Gastrocnemius medialis (tissue), 4 donors: ENCODE data around the gene MCU.

Experiments
- CTCF ChIP-seq, 5 experiments: fragments of 450-650 bp in 3 of 5; fragments of 200-600 bp in 2 of 5; sonication (generic) in 2 of 5; IDR thresholded peaks in 4 of 5; conservative IDR thresholded peaks in 1 of 5; 1 replicate in 4 of 5; 2 replicates in 1 of 5; pipeline ENCODE4 v1.5.1; 2016 to 2019; ENCODE audit warnings: antibody characterized with exemption in 5 of 5, mild to moderate bottlenecking in 3 of 5, moderate library complexity in 3 of 5
- POLR2A ChIP-seq, 2 donors: fragments of 450-650 bp; IDR thresholded peaks; one replicate each; pipeline ENCODE4 v1.6.1; 2017; ENCODE audit warnings: antibody characterized with exemption in 2 of 2, mild to moderate bottlenecking in 2 of 2, moderate library complexity in 2 of 2

DNA sequence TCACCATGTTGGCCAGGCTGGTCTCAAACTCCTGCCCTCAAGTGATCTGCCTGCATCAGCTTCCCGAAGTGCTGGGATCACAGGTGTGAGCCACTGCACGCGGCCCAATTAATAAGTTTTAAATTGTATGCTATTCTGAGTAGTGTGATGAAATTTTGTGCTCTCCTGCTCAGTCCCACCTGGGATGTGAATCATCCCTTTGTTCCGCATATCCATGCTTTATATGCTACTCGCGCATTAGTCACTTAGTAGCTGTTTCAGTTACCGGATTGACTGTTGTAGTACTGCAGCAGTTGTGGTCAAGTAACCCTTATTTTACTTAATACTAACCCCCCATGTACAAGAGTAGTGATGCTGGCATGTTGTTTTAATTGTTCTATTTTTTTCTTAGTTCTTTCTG is 154.3 kb downstream of the MCU start:
- TF ChIP-seq POLR2A (IDR thresholded peaks at IDR 0.05): no peak
- no peak for TF ChIP-seq CTCF (IDR thresholded peaks at IDR 0.05 in 4 of 5, conservative IDR thresholded peaks at IDR 0.05 in 1 of 5)
